HL-60/S4 treated with retinoic acid at 250 ng/mL for 4 days and 3 days (cell line): ENCODE results near the gene STARD3.
"Not testable (repeated sequence)": the region's sequence is repeated elsewhere in the genome, so short reads cannot be mapped to it uniquely, and the experiment has no call there.

Experiments
- in situ Hi-C: fragments of 300-500 bp; cut with MboI; formaldehyde crosslinking; loops from 2 replicates; pipeline ENCODE4 v1.7.0; 2022; ENCODE audit warnings: low sequenced_read_pairs

STARD3 gene

GRCh38 chr17:39636927-39637736 lies at the start of gene STARD3:
STARD3 (plus strand) TSS chr17:39637144; CDS start chr17:39653532, 16,388 bp downstream.
- in situ Hi-C loops: no loop called here

- in situ Hi-C loops: not testable (repeated sequence)
Observed at GRCh38 chr17:39590180-39590579, 46.8 kb upstream of the STARD3 start.

DNA sequence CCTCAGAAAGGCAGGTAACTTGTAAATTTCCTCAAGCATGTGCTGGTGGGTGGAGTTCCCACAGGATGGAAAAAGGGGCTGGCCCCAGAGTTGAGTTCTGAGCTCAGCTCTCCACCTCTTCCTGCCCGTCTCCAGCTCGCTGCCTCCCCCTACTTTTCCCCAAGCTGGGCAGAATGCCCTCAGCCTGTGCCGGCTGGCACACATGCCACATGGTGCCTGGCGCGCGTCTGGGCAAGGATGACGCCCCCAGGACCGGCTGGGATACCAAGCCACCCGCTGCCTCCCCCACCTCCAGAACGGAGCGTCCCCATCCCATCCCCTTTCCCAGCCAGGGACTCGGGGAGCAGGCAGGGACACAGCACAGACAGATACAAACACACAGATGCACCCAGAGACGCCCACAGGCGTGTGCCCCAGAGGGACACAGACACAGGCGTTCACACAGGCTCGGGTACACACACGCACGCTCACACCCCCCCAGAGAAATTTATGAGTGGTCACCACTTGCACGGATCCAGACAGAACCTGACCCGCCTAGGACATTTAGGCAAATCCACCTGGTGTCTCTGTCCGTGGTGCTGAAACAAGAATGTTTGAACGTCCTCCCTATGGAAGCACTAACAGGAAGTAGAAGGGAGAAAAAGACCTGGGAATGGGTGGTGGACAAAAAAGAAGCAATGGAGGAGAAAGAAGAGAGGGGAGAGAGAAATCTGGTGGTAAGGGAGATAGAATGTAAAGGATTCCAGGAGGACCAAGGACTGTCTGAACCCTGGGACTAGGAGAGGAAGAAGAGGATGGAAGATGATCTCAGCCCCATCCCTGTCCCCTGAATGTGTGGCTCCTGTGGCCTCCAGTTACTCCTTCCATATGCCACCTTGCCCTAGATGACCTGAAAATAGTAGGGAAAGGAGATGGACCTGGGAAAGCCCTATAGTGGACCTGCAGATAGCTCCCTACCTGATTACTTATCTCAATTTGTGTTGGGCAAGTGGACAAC lies 44.7 kb upstream of the STARD3 start:
- in situ Hi-C loops: no loop called here

DNA sequence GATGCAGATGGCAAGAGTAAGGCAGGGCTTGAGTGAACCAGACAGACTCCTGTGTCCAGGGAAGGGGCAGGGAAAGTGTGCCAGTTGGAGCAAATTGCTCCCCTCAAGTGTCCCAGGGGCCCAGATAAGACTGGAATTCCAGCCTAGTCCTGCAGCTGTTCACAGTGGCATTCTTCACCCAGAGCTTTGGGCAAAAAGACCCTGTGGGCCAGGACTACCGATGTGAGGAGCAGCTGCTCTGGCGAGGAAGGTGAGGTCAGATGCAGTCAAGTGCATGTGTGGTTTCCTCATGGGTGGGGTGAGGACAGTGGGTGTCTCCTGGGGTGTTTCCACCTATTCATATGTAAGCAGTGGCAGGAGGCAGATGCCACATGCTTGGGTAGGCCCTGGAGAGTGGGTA lies 43.6 kb upstream of the STARD3 start:
- in situ Hi-C loops: no loop called here

DNA sequence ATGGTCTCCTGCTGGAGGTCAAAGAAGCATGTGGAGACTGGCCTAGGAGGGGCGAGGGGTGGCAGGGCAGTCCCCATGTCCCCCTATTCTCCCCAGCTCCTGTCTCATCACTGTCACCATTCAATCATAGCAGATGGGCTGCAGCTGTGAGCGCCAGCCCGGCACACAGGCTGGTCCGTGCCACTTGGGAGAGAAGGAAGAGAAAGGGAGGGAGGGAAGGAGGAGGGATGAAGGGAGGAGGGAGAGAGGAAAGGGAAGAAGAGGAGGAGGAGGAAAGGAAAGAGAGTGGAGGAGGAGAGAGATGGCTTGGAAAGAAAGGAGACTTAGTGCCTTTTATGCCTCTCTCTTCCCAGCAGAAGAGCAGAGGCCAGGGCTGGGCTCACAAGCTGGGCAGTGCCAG lies 41.6 kb upstream of the STARD3 start:
- in situ Hi-C loops: no loop called here

- in situ Hi-C loops: no loop called here
Observed at GRCh38 chr17:39595928-39596510, 40.9 kb upstream of the STARD3 start.

DNA sequence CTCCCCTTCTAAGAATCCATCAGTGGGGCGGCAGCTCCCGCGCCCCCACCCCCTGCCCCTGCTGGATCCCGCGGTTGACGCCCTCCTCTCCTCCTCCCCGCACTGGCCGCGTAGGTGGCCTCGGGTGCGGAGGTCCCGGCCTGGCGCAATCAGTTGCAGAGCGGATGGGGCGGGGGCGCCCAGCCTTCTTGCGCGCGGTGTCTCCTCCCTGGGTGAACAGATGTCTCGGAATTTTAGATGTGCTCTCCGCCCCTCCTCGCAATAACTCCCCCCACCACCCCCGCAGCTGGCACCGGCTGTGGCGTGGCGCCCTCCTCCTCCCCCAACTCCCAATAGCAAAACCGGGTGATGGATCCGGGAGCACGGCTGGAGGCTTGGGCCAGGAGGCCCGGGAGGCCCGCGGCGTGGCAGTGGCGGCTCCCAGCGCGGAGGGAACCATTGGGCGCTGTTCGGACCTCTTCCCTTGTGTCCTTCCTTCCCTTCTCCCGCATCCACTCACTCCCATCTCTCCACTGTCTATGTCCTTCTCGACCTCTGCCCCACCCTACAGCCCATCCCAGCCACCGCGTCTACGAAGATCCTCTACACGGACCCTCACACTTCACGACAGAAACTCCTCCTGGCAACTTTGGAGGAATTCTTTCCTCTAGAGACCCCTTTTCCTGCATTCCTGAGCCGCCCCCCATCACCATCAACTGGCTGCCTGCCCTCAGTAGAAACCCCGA lies 40.2 kb upstream of the STARD3 start:
- in situ Hi-C loops: no loop called here

- in situ Hi-C loops: no loop called here
Observed at GRCh38 chr17:39597372-39598046, 39.4 kb upstream of the STARD3 start.

GRCh38 chr17:39598047-39598481 lies 38.9 kb upstream of the STARD3 start:
- in situ Hi-C loops: no loop called here

DNA sequence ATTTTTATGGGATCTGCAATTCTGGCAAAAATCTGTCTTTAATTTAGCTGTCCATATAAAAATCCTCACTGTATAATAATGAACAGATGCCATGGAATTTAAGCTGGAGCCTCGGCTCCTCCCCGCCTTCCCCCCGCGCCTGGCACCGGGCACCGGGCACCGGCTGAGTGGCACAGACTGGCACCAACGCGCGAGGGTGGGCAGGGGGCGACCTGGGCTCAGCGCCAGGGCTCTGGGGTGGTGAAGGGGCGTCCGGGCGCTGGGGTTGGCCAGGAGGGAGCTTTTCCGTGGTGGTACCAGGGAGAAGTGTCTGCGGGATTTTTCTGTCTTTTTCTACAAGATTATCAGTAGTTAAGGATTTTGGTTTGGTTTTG lies 38.3 kb upstream of the STARD3 start:
- in situ Hi-C loops: no loop called here

GRCh38 chr17:39599004-39599664 lies 37.8 kb upstream of the STARD3 start:
- in situ Hi-C loops: no loop called here

- in situ Hi-C loops: no loop called here
Observed at GRCh38 chr17:39599665-39600231, 37.2 kb upstream of the STARD3 start.

DNA sequence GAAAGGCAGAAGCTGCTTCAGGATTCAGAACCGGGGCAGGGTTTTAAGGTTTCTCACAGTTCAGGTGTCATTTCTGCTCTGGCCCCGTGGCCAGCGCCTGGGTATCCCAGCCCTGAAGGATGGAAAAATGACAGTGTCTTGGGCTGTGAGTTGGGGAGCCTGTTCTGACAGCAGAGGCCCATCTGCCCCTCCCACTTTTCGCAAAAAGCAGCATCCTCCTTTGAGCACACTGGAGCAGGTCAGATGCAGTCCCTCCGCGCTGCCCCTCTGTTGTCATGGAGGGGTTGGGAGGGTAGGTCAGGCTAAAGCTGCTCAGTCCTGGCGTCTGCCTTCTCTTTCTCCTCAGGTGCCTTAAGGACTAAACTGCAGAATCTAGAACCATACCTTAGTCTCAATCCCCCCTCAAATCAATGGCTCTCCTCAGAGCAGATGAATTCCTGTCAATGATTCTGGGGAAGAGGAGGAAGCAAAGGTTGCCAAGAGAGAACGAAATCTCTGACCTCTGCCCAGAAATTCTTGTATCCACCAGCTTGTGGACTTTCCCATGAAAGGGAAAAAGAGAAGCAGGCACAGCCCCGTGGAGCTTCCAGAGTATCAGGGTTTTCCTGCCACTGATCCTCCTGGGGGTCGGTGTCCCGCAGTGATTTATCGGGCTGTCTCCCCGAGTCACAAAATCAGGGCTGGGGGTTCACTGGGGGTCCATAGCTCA lies 36.5 kb upstream of the STARD3 start:
- in situ Hi-C loops: no loop called here

- in situ Hi-C loops: no loop called here
Observed at GRCh38 chr17:39600997-39601597, 35.8 kb upstream of the STARD3 start.

DNA sequence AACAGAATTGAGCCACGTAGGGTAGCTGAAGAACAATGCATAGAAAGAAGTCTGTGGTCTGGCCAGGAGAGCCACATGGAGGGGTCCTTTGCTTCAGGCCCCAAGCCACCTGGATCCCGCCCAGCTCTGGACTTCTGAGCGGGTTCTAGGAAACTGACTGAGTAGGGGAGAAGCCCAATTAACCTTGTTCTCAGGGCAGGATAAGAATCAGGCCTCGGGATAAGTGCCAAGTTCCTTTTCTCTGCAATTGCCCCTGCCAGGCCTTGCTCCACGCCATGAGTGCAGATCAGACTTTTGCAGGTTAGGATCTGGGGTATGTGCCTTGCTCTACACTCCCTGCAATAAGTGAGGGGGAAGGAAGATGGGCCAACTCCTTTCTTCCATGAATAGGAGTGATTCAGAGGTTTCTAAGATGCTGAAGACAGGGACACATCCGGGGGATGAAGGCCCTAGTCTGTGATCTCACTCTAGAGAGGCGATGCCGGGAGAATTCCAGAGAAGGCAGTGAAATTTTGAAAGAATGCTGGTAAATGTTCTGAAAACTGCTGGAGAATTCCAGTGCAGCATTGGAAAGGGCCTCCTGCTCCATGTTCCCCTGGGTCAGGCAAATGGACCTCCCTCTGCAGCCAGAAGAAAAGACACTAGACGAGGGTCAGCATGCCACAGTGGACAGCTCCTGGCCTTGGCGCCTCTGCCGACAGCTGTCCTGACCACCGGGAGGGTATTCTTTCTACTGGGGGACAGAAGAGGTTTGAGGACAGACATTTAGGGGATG lies 35.0 kb upstream of the STARD3 start:
- in situ Hi-C loops: no loop called here

- in situ Hi-C loops: no loop called here
Observed at GRCh38 chr17:39602533-39603303, 34.2 kb upstream of the STARD3 start.
